Right forelimb (tissue), 1 donor: Measurements from ENCODE around the gene RNF14.
A peak's percentile ranks its signal among the peaks of the same experiment; 100 is the strongest.
"Not testable (repeated sequence)": the region's sequence is repeated elsewhere in the genome, so short reads cannot be mapped to it uniquely, and the experiment has no call there.

ENCODE experiments used
- DNase-seq: peaks from one replicate; pipeline ENCODE4 v3.0.0-alpha.2; 2018

The RNF14 gene

GRCh38 chr5:142015781-142016533, 47.1 kb downstream of the RNF14 start:
- DNase-seq = no peak

- no peak for DNase-seq
Observed at GRCh38 chr5:142016556-142016955, 47.7 kb downstream of the RNF14 start.

DNA sequence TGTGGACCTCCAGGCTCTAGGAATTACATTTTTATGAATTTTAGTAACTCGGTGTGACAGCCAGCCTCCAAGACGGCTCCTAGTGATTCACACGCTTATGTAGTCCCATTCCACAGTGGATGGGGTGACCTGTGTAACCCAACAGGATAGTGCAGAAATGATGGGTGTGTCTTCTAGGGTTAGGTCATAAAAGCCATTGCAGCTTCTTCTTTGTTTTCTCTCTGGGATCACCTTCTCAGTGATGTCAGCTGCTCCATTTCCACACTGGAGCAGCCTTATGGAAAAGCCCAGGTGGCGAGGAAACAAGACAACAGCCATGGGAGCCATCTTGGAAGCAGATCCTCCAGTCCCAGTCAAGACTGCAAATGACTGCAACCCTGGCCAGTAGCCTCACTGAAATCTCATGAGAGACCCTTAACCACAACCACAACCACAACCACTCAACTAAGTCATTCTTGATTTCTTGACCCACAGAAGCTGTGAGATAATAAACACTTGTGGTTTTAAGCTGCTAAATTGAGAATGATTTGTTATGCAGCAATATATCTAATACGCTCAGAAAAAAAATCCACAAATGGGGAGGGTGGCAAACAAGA, 49.0 kb downstream of the RNF14 start:
- DNase-seq = no peak

- no peak for DNase-seq
Observed at GRCh38 chr5:142020122-142020659, 51.3 kb downstream of the RNF14 start.

DNA sequence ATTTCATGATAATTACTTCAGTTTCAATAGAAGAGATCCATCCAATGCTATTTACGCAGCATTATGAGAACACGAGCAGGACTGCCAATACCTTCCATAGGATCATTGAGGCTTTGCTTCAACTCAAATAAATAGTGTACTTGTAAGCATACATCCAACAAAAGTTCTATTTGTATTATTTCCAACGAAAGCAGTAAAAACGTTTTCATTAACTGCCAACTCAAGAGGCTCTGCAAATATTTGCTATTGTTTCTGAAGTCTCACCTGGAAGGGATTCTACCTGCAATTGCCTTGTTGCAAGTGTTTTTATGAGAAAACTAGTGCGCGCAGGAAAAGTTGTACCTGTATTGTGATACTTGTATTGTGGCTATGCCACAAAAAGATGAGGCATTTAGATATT, 54.9 kb downstream of the RNF14 start:
- DNase-seq = no peak

GRCh38 chr5:142024771-142025304, 55.9 kb downstream of the RNF14 start:
- peak; percentile 87 for DNase-seq

DNA sequence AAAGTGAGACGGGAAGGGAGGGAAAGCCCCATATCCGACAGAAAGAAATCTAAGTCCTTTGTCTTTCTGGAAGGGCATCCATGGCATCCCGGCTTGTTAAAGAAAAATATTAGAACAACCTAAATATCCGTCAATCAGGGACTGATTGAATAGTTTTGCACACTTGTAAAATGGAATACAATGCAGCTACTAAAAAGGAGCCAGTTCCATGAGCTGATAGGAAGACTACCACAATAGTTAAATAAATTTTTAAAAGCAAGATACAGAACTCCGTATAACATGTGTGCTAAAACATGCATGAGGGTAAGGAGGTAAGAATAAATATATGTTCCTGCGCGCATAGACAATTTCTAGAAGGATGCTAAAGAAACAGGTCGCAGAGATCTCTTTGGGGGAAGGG, 56.7 kb downstream of the RNF14 start:
- DNase-seq = no peak

GRCh38 chr5:142032150-142032549, 63.2 kb downstream of the RNF14 start:
- DNase-seq = no peak

DNA sequence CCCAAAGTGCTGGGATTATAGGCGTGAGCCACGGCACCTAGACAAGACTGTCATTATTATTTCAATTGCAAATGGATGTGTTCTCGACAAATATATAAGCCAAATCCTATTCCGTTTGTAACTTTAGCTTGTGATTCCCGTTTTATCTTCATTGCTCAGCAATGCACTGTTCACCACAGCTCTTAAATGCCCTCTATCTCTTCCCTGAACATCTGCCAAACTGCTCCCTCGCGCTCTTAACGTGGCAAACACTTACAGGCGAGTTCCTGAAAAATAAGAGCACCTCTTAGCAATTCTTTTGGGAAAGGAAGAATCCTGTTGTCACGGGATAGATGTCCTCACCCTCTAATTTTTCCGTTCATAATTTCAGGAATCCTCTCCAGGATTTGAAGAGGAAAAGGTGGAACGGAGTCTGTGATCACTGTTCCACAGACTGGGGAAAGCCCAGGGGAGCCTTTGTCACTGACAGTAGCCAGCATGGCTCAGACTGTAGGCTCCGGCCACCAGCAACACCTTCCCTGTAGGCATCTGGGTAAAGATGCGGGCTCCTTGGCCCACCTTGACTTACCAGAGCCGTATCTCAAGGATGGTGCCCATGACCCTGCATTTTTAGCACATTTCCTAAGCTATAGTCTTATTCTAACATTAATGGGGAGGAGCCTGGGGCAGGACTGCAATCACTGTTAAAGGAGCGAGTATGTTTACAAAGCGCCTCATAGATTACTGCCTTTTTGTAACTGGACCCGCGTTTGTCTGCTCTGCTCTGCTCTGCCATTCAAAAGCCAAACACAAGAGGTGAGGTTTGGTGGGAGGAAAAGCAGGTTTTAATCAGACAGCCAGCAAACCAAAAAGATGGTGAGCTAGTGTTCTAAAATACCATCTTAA, 64.1 kb downstream of the RNF14 start:
- no peak for DNase-seq

- not testable (repeated sequence) for DNase-seq
Observed at GRCh38 chr5:142033632-142034567, 65.0 kb downstream of the RNF14 start.

- no peak for DNase-seq
Observed at GRCh38 chr5:142034994-142035393, 66.1 kb downstream of the RNF14 start.

- DNase-seq = no peak
Observed at GRCh38 chr5:142036918-142037317, 68.0 kb downstream of the RNF14 start.

DNA sequence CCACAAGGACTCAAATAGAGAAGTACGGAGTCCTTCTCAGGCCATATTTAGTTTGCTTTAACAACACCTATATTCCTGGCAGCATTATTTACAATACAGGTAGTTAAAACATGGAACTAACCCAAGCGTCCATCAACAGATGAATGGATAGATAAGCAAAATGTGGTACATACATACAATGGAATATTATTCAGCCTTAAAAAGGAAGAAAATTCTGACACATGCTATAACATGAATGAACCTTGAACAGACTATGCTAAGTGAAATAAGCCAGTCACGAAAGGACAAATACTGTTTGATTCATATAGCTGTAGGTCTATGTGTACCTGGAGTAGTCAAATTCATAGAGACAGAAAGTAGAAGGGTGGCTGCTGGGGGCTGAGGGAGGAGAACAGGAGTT, 68.7 kb downstream of the RNF14 start:
- not testable (repeated sequence) for DNase-seq

DNA sequence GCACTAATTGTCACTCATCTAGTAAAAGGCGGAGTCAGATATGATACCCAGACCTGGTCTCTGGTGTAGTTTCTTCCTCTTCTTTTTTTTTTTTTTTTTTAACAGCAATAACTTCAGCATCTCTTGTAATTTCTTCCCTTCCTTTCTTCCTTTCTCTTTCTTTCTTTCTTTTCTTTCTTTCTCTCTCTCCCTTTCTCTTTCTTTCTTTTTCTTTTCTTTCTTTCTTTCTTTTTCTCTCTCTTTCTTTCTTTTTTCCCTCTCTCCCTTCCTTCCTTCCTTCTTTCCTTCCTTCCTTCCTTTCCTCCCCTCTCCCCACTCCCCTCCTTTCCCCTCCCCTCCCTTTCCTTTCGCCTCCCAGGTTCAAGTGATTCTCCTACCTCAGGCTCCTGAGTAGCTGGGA, 69.8 kb downstream of the RNF14 start:
- no peak for DNase-seq
